Mononuclear cell (primary cell): ENCODE measurements around the gene NCKIPSD. TPM values are rescaled to one million over a fixed set of nuclear protein-coding genes. Genes with fewer than 3 reads are reported as not detected.
A peak's percentile ranks its signal among the peaks of the same experiment; 100 is the strongest.

Experiments
- H3K27me3 ChIP-seq: 2 replicates; pipeline ENCODE4 v1.6.0; 2011; ENCODE audit warnings: low read length, control low read depth; ENCODE audit not compliant: insufficient read depth
- H3K4me1 ChIP-seq: 2 replicates; pipeline ENCODE4 v1.5.1; 2011; ENCODE audit warnings: mild to moderate bottlenecking, low read length, control low read depth; ENCODE audit not compliant: insufficient read depth
- H3K4me3 ChIP-seq: 2 replicates; pipeline ENCODE4 v1.5.1; 2011; ENCODE audit warnings: mild to moderate bottlenecking, low read length, moderate library complexity
- H3K9me3 ChIP-seq: 2 replicates; pipeline ENCODE4 v1.5.1; 2011; ENCODE audit warnings: low read depth, mild to moderate bottlenecking, control low read depth, low read length
- total RNA-seq: library from RNA; depleted of rRNA; stranded (reverse); fragments of >200 nt; gene quantifications from one replicate; pipeline ENCODE4 v1.2.3, GENCODE V29; 2012

NCKIPSD gene
- total RNA-seq, 1 donor, result 6.3 TPM

DNA sequence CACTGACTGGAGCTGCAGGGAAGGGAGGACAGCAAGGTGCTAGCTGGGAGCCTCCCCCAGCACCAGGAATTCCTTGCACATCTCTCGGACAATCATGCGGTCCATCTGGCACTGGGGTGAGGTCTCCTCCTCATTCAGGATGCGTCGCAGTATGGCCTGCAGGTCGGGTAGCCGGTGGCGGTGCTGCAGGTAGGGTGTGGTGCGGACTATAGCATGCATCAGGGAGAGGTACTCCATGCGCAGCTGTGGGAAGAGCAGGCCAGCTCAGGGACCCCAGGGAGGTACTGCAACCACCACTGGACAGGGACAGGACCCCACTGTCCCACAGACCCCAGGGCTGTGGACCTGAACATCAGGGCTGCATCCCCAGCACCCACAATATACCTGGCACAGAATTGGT, 11.2 kb downstream of the NCKIPSD start:
- Histone ChIP-seq H3K4me1 (peaks cover 4% of the 10 kb centered on the region), H3K9me3 (no peaks in the 10 kb centered on the region), H3K27me3 (no peaks in the 10 kb centered on the region), H3K4me3 (no peak overlapping the region)

DNA sequence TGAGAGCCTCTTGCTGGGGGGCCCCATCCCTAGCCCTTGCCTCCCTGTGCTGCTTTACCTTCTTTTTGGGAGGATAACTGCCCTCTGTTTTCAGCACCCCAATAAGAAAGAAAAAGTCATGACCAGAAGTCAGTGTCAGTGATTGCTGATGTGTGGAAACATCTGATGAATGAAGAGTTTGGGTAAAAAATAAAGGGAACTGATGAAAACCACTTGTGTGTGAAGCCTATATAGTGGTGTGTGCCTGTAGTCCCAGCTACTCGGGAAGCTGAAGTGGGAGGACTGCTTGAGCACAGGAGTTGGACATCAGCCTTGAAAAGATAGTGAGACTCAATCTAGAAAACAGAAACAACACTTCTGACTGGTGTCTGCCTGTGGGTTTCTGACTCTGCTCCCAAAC, 13.2 kb downstream of the NCKIPSD start:
- Histone ChIP-seq H3K27me3 (no peaks in the 10 kb centered on the region), H3K4me3 (no peak overlapping the region), H3K9me3 (no peaks in the 10 kb centered on the region), H3K4me1 (no peaks in the 10 kb centered on the region)

- Histone ChIP-seq H3K4me3 (no peak overlapping the region), H3K4me1 (peaks cover 30% of the 10 kb centered on the region), H3K27me3 (peaks cover 24% of the 10 kb centered on the region), H3K9me3 (no peaks in the 10 kb centered on the region)
Measured at GRCh38 chr3:48664929-48665328, 20.8 kb downstream of the NCKIPSD start.

- peaks cover 30% of the 10 kb centered on the region for H3K4me1 ChIP-seq
- peaks cover 24% of the 10 kb centered on the region for H3K27me3 ChIP-seq
- no peaks in the 10 kb centered on the region for H3K9me3 ChIP-seq
- no peak overlapping the region for H3K4me3 ChIP-seq
Measured at GRCh38 chr3:48664313-48664644, 21.4 kb downstream of the NCKIPSD start.

DNA sequence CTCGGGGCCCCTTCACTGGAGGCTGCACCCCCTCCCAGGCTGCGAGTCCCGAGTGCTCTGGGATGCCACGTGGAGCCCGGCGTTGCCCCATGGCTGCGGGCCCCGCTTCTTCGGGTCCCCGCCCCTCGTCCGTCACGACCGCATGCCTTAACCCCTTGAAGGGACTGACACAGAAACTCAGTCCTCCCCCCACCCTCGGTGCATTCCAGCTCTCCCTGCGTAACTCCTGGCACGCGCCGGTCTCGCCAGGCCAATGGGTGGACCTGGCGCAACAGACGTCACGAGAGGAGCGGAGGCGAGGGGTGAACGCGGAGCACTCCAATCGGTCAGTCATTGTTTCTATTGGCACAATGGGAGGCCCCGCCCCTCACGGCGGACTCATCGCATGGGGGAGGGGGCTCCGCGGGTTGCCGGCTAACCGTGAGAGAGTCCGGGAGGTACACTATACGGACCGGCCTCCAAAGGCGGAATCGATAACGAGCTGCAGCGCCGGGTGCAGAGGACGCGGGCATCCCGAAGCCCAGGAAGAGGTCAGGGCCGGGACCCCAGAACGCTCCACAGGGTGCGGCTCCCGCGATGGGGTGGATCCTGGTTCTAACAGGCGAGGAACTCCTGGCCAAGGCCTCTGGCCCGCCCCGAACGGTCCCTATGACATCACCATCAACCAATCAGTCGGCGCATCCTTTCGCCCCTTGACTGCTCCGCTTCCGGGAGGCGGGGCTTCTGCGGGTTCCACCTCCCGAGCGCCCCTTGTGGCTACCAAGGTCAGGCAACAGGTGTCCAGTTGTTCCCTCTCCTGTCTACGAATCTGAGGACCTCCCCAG, 22.0 kb downstream of the NCKIPSD start:
- Histone ChIP-seq H3K9me3 (no peaks in the 10 kb centered on the region), H3K27me3 (peaks cover 24% of the 10 kb centered on the region), H3K4me3 (peak overlapping the region; percentile 47), H3K4me1 (peaks cover 30% of the 10 kb centered on the region)

- peaks cover 24% of the 10 kb centered on the region for H3K27me3 ChIP-seq
- H3K4me3 ChIP-seq, result peak within 1 kb of the TSS; percentile 47
- H3K4me1 ChIP-seq, result peaks cover 30% of the 10 kb centered on the region
- no peaks in the 10 kb centered on the region for H3K9me3 ChIP-seq
Measured at GRCh38 chr3:48662753-48663488, 22.8 kb downstream of the NCKIPSD start, which contains the start of gene CELSR3. CELSR3 (minus strand) TSS chr3:48662886; CDS start chr3:48662634, 252 bp downstream.

DNA sequence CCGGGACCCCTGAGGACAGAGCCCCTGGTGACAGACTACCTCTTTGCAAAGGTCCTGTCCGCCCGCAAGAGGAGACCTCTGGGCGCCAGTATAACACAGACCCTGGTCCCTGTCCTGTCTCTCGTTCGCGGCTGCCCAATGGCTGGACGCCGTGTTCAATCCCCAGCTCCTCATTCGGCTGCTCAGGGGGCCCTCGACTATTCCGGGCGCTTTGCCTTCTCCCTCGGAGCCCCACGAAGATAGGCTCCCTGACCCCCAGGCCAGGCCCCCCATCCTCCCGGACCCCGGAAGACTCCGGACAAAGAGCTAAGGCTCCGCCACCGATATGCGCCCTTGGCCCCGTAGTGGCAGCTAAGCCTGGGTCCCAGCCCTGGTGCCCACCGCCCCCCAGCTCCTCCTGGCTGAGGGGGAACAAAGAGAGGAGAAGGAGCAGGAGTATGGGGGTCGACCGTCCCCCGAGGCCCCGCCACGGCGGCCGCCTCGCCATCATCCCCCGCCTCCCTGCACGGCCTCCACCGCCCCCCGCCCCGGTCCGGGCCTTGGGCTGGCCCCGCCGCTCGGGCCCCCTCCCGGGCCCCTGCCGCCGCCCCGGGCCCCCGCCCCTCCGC, 23.5 kb downstream of the NCKIPSD start:
- peaks cover 24% of the 10 kb centered on the region for H3K27me3 ChIP-seq
- peaks cover 30% of the 10 kb centered on the region for H3K4me1 ChIP-seq
- no peak overlapping the region for H3K4me3 ChIP-seq
- no peaks in the 10 kb centered on the region for H3K9me3 ChIP-seq

- Histone ChIP-seq H3K27me3 (peaks cover 24% of the 10 kb centered on the region), H3K9me3 (no peaks in the 10 kb centered on the region), H3K4me3 (no peak overlapping the region), H3K4me1 (peaks cover 36% of the 10 kb centered on the region)
Measured at GRCh38 chr3:48661501-48662144, 24.1 kb downstream of the NCKIPSD start.

- Histone ChIP-seq H3K4me3 (no peak overlapping the region), H3K9me3 (no peaks in the 10 kb centered on the region), H3K4me1 (peaks cover 40% of the 10 kb centered on the region), H3K27me3 (peaks cover 24% of the 10 kb centered on the region)
Measured at GRCh38 chr3:48660800-48661400, 24.8 kb downstream of the NCKIPSD start.

- no peaks in the 10 kb centered on the region for H3K9me3 ChIP-seq
- peaks cover 24% of the 10 kb centered on the region for H3K4me1 ChIP-seq
- H3K4me3 ChIP-seq, result peak overlapping the region; percentile 45
- H3K27me3 ChIP-seq, result peaks cover 7% of the 10 kb centered on the region
Measured at GRCh38 chr3:48656841-48657281, 28.9 kb downstream of the NCKIPSD start.

GRCh38 chr3:48656061-48656840, 29.5 kb downstream of the NCKIPSD start:
- no peaks in the 10 kb centered on the region for H3K9me3 ChIP-seq
- H3K27me3 ChIP-seq, result peaks cover 3% of the 10 kb centered on the region
- peaks cover 18% of the 10 kb centered on the region for H3K4me1 ChIP-seq
- peak overlapping the region; percentile 45 for H3K4me3 ChIP-seq

- Histone ChIP-seq H3K27me3 (no peaks in the 10 kb centered on the region), H3K9me3 (no peaks in the 10 kb centered on the region), H3K4me1 (peaks cover 15% of the 10 kb centered on the region), H3K4me3 (peak overlapping the region; percentile 45)
Measured at GRCh38 chr3:48655606-48656005, 30.1 kb downstream of the NCKIPSD start.

- Histone ChIP-seq H3K4me3 (no peak overlapping the region), H3K27me3 (no peaks in the 10 kb centered on the region), H3K4me1 (peaks cover 15% of the 10 kb centered on the region), H3K9me3 (no peaks in the 10 kb centered on the region)
Measured at GRCh38 chr3:48655063-48655462, 30.7 kb downstream of the NCKIPSD start.
